Posterior vena cava (tissue), 2 donors: ENCODE results near the gene NFU1. TPM values are rescaled to one million over a fixed set of nuclear protein-coding genes. Genes with fewer than 3 reads are reported as not detected.
"Not testable (repeated sequence)": the region's sequence is repeated elsewhere in the genome, so short reads cannot be mapped to it uniquely, and the experiment has no call there.

Experiments used
- DNase-seq: peaks from one replicate; pipeline ENCODE4 v3.0.0-alpha.2; 2020; ENCODE audit warnings: low spot score
- intact Hi-C, 2 donors: fragments of 100-400 bp; cut with DNase I; formaldehyde crosslinking; loops; one replicate each; pipeline versions ENCODE4 v1.14.1 to v1.14.2; 2022 to 2023
- total RNA-seq, 2 donors: library from RNA; stranded (reverse); fragmentation: NEBNext Ultra II Directional; extraction: Animal tissue kit (Norgen Biotek cat#: 25700); gene quantifications; one replicate each; pipeline ENCODE4 v1.2.1, GENCODE V29; 2021
- donor health status: DM: yes; HTN: yes; CAD: no.
- donor health status: DM: yes; HTN: yes; CAD: no.

The NFU1 gene
- total RNA-seq, 2 donors from 2014 or later: 35.3 to 44.0 TPM

- intact Hi-C loops: no loop called here
These were observed 67.4 kb downstream of the NFU1 start for GRCh38 chr2:69369802-69370201.

GRCh38 chr2:69368588-69368987 lies 68.6 kb downstream of the NFU1 start:
- intact Hi-C loops: no loop called here
- DNase-seq: no peak

More at GRCh38 chr2:69369802-69370201, 67.4 kb downstream of the NFU1 start:
- no peak for DNase-seq

- intact Hi-C loops: no loop called here
- no peak for DNase-seq
These were observed 77.9 kb downstream of the NFU1 start for GRCh38 chr2:69359371-69359770.

GRCh38 chr2:69358914-69359313 lies 78.3 kb downstream of the NFU1 start:
- intact Hi-C loops: no loop called here
- no peak for DNase-seq

GRCh38 chr2:69356471-69356870 lies 80.8 kb downstream of the NFU1 start:
- intact Hi-C loops: no loop called here
- no peak for DNase-seq

- intact Hi-C loops: not testable (repeated sequence)
These were observed 82.3 kb downstream of the NFU1 start for GRCh38 chr2:69354976-69355375.

GRCh38 chr2:69353360-69353759 lies 83.9 kb downstream of the NFU1 start:
- intact Hi-C loops: no loop called here
- no peak for DNase-seq

More at GRCh38 chr2:69354976-69355375, 82.3 kb downstream of the NFU1 start:
- not testable (repeated sequence) for DNase-seq

- DNase-seq: no peak
- intact Hi-C loops: no loop called here
These were observed 88.5 kb downstream of the NFU1 start for GRCh38 chr2:69348781-69349180.

Other genes with a start within 250 kb of the NFU1 start
- gene GFPT1, start 50.2 kb downstream of the NFU1 start, total RNA-seq: 10 to 100 TPM; 45.6 to 75.8 TPM
- 10 to 100 TPM; 63.0 to 67.0 TPM for gene AAK1, start 206.3 kb upstream of the NFU1 start, total RNA-seq